ENCODE results near the gene TIAM2.
A peak's percentile ranks its signal among the peaks of the same experiment; 100 is the strongest.
"Not testable (repeated sequence)": the region's sequence is repeated elsewhere in the genome, so short reads cannot be mapped to it uniquely, and the experiment has no call there.

The TIAM2 gene

DNA sequence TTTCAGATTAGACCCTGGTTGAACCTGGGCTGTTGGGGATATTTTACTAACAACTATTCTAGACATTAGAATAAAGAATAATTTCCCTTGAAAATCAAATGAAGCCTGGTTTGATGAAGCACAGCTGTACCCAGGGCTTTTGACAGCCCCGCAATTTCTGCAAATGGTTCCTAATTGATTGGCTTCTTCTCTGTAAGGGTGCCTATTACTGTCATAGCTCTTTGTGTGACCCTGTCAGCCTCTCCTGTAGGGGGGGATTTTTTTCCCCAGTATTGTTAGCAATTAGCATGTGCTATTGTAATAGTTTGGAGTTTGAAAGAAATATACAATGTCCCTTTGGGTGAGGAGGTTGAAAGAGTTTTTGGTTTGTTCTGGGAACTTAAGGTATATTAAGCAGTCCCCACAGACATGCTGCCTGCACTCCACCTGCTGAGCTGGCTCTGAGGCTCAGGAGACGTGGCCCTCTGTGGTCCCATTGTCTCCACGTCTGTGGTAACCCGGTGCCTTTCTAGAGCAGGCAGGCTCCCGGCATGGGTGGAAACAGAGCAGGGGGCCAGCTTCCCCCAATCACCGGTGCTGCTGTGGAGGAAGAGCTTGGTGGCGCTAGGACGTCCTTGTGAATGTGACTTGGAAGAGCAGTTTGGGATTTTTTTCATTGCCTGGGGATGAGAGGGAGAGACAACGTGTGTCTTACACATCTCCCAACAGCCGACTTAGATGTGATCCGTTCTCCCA lies 221.4 kb downstream of the TIAM2 start:
- Histone ChIP-seq H4K8ac (ENCODE audit: low read depth, low read length) (no peak overlapping the region), H3K9ac (ENCODE audit: low read length) (no peak overlapping the region), H3K4ac (ENCODE audit: low read depth, low read length) (no peak overlapping the region), H3K4me1 (ENCODE audit: control insufficient read depth, low read depth, low read length) (no peaks in the 10 kb centered on the region), H3K4me2 (ENCODE audit: low read length) (no peak overlapping the region), H4K5ac (ENCODE audit: low read length) (no peak overlapping the region), H3K36me3 (ENCODE audit: control insufficient read depth, insufficient read depth, low read length) (no peaks in the 10 kb centered on the region), H3K23ac (ENCODE audit: low read length) (no peak overlapping the region), H2BK5ac (ENCODE audit: low read length) (no peak overlapping the region), H3K4me3 (ENCODE audit: low read length) (no peak overlapping the region), H3K27me3 (ENCODE audit: insufficient read depth, low read length, poor library complexity) (no peaks in the 10 kb centered on the region), H2BK120ac (ENCODE audit: low read depth, low read length) (no peak overlapping the region), H2BK15ac (replicated peaks; ENCODE audit: low read depth) (no peak overlapping the region), H3K27ac (ENCODE audit: low read depth, low read length) (no peak overlapping the region), H2AK5ac (ENCODE audit: low read length) (no peak overlapping the region), H3K56ac (ENCODE audit: low read length) (no peak overlapping the region), H3K18ac (ENCODE audit: low read length) (no peak overlapping the region), H3K79me2 (ENCODE audit: control insufficient read depth, insufficient read depth, low read length) (no peaks in the 10 kb centered on the region), H3K79me1 (ENCODE audit: low read length) (no peaks in the 10 kb centered on the region)
- DNase-seq: peak; percentile 41
- WGBS (ENCODE audit: extremely low coverage, insufficient coverage, low lambda C conversion rate): no CpG with 5 or more reads among the region's 11 CpGs

DNA sequence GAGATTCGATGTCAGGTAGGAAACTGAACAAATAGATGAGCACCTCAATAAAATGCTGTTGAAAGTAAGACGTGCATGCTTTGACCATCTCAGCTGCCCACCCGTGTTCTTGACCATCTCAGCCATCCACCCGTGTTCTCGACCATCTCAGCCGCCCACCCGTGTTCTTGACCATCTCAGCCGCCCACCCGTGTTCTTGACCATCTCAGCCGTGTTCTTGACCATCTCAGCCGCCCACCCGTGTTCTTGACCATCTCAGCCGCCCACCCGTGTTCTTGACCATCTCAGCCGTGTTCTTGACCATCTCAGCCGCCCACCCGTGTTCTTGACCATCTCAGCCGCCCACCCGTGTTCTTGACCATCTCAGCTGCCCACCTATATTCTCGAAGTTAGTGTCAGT lies 223.6 kb downstream of the TIAM2 start:
- H4K5ac ChIP-seq (ENCODE audit: low read length); H3K4me3 ChIP-seq (ENCODE audit: low read length); H2BK5ac ChIP-seq (ENCODE audit: low read length); H2BK15ac ChIP-seq (replicated peaks; ENCODE audit: low read depth); DNase-seq; H3K36me3 ChIP-seq (ENCODE audit: control insufficient read depth, insufficient read depth, low read length); H3K23ac ChIP-seq (ENCODE audit: low read length); H3K9ac ChIP-seq (ENCODE audit: low read length); H3K4ac ChIP-seq (ENCODE audit: low read depth, low read length); H3K4me1 ChIP-seq (ENCODE audit: control insufficient read depth, low read depth, low read length); H3K27ac ChIP-seq (ENCODE audit: low read depth, low read length); H3K18ac ChIP-seq (ENCODE audit: low read length); H4K8ac ChIP-seq (ENCODE audit: low read depth, low read length); H3K56ac ChIP-seq (ENCODE audit: low read length); H3K79me2 ChIP-seq (ENCODE audit: control insufficient read depth, insufficient read depth, low read length); H3K4me2 ChIP-seq (ENCODE audit: low read length); H2BK120ac ChIP-seq (ENCODE audit: low read depth, low read length); H2AK5ac ChIP-seq (ENCODE audit: low read length); H3K79me1 ChIP-seq (ENCODE audit: low read length); H3K27me3 ChIP-seq (ENCODE audit: insufficient read depth, low read length, poor library complexity): not testable (repeated sequence)
- WGBS (ENCODE audit: extremely low coverage, insufficient coverage, low lambda C conversion rate): no CpG with 5 or more reads among the region's 20 CpGs

DNA sequence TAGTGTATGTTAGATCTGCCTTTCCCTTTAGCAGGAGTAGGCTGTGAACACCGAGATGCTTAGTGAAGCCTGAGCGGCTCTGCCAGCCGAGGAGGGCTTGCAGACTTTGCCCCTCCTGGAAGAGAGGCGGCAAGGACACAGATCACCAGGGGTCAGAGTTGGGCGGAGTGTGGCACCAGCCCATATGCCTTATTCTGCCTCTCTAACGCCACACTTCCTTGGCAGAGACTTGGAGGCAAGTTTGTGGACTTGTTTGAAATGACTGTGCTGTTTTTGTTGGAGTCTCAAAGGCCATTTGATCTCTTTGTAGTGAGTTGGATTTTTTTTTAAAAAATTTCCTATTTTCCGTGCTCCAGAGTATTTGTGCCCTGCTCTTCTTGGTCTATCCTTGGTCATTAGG lies 224.2 kb downstream of the TIAM2 start:
- no peak overlapping the region for H2BK15ac ChIP-seq (replicated peaks; ENCODE audit: low read depth)
- no peak overlapping the region for H2BK5ac ChIP-seq (ENCODE audit: low read length)
- H2BK120ac ChIP-seq (ENCODE audit: low read depth, low read length): no peak overlapping the region
- H3K4ac ChIP-seq (ENCODE audit: low read depth, low read length): no peak overlapping the region
- peaks cover 2% of the 10 kb centered on the region for H3K4me1 ChIP-seq (ENCODE audit: control insufficient read depth, low read depth, low read length)
- no peaks in the 10 kb centered on the region for H3K36me3 ChIP-seq (ENCODE audit: control insufficient read depth, insufficient read depth, low read length)
- no peaks in the 10 kb centered on the region for H3K79me2 ChIP-seq (ENCODE audit: control insufficient read depth, insufficient read depth, low read length)
- H4K8ac ChIP-seq (ENCODE audit: low read depth, low read length): no peak overlapping the region
- no peak overlapping the region for H3K23ac ChIP-seq (ENCODE audit: low read length)
- DNase-seq: no peak
- H3K79me1 ChIP-seq (ENCODE audit: low read length): no peaks in the 10 kb centered on the region
- H4K5ac ChIP-seq (ENCODE audit: low read length): no peak overlapping the region
- H3K4me3 ChIP-seq (ENCODE audit: low read length): no peak overlapping the region
- no peak overlapping the region for H3K56ac ChIP-seq (ENCODE audit: low read length)
- no peak overlapping the region for H2AK5ac ChIP-seq (ENCODE audit: low read length)
- WGBS (ENCODE audit: extremely low coverage, insufficient coverage, low lambda C conversion rate): no CpG with 5 or more reads among the region's 7 CpGs
- H3K4me2 ChIP-seq (ENCODE audit: low read length): no peak overlapping the region
- no peak overlapping the region for H3K9ac ChIP-seq (ENCODE audit: low read length)
- H3K27ac ChIP-seq (ENCODE audit: low read depth, low read length): no peak overlapping the region
- H3K18ac ChIP-seq (ENCODE audit: low read length): no peak overlapping the region
- no peaks in the 10 kb centered on the region for H3K27me3 ChIP-seq (ENCODE audit: insufficient read depth, low read length, poor library complexity)

DNA sequence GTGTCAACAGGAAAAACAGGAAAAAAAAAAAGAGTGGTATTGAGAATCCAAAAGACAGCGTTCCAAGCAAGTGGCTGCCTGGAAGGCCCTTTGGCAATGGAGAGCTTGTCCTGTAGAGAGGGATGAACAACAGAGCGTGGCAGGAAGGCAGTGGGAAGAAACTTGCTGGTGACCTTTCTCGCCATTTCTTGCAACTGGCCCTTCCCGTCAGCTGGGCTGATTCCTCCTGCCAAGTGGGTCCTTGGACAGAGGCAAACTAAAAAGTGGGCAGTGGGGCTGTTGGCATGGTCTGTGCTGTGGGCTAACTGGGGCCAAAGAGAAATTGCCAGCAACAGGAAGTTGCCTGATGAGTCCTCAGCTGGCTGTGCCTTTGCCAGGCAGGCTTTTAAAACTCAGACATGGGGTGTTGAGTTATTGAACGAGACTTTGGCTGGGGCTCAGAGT lies 224.8 kb downstream of the TIAM2 start:
- Histone ChIP-seq H3K56ac (ENCODE audit: low read length) (no peak overlapping the region), H2BK120ac (ENCODE audit: low read depth, low read length) (no peak overlapping the region), H4K8ac (ENCODE audit: low read depth, low read length) (no peak overlapping the region), H3K4me1 (ENCODE audit: control insufficient read depth, low read depth, low read length) (peaks cover 2% of the 10 kb centered on the region), H3K4ac (ENCODE audit: low read depth, low read length) (no peak overlapping the region), H3K4me3 (ENCODE audit: low read length) (no peak overlapping the region), H3K79me1 (ENCODE audit: low read length) (no peaks in the 10 kb centered on the region), H3K27ac (ENCODE audit: low read depth, low read length) (no peak overlapping the region), H2AK5ac (ENCODE audit: low read length) (no peak overlapping the region), H3K4me2 (ENCODE audit: low read length) (no peak overlapping the region), H4K5ac (ENCODE audit: low read length) (no peak overlapping the region), H3K23ac (ENCODE audit: low read length) (no peak overlapping the region), H2BK5ac (ENCODE audit: low read length) (no peak overlapping the region), H3K79me2 (ENCODE audit: control insufficient read depth, insufficient read depth, low read length) (no peaks in the 10 kb centered on the region), H3K36me3 (ENCODE audit: control insufficient read depth, insufficient read depth, low read length) (no peaks in the 10 kb centered on the region), H3K9ac (ENCODE audit: low read length) (no peak overlapping the region), H3K18ac (ENCODE audit: low read length) (no peak overlapping the region), H2BK15ac (replicated peaks; ENCODE audit: low read depth) (no peak overlapping the region), H3K27me3 (ENCODE audit: insufficient read depth, low read length, poor library complexity) (no peaks in the 10 kb centered on the region)
- no peak for DNase-seq
- WGBS (ENCODE audit: extremely low coverage, insufficient coverage, low lambda C conversion rate): no CpG with 5 or more reads among the region's 5 CpGs

DNA sequence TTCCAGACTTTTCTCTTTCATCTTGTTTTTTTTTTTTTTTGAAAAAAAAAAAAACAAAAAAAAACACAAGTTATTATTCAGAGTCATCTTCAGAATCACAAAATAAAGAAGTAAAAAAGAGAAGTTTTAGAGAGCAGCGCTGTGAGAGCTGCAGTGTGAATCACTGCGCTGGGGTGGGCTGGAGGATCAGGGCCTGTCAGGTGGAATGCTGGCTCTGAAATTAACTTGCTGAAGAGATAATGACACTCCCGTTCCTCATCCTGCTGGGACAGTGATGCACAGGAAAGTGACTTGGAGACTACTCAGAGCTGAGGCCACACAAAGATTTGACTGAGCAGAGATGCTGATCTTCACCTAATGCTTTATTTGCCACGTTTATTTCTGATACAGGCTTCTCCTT lies 226.0 kb downstream of the TIAM2 start:
- DNase-seq: no peak
- Histone ChIP-seq H3K23ac (ENCODE audit: low read length) (no peak overlapping the region), H2AK5ac (ENCODE audit: low read length) (no peak overlapping the region), H3K79me1 (ENCODE audit: low read length) (no peaks in the 10 kb centered on the region), H3K27ac (ENCODE audit: low read depth, low read length) (no peak overlapping the region), H2BK15ac (replicated peaks; ENCODE audit: low read depth) (no peak overlapping the region), H3K4me3 (ENCODE audit: low read length) (no peak overlapping the region), H4K8ac (ENCODE audit: low read depth, low read length) (no peak overlapping the region), H3K27me3 (ENCODE audit: insufficient read depth, low read length, poor library complexity) (no peaks in the 10 kb centered on the region), H3K4ac (ENCODE audit: low read depth, low read length) (no peak overlapping the region), H2BK120ac (ENCODE audit: low read depth, low read length) (no peak overlapping the region), H2BK5ac (ENCODE audit: low read length) (no peak overlapping the region), H3K79me2 (ENCODE audit: control insufficient read depth, insufficient read depth, low read length) (no peaks in the 10 kb centered on the region), H4K5ac (ENCODE audit: low read length) (no peak overlapping the region), H3K36me3 (ENCODE audit: control insufficient read depth, insufficient read depth, low read length) (no peaks in the 10 kb centered on the region), H3K9ac (ENCODE audit: low read length) (no peak overlapping the region), H3K56ac (ENCODE audit: low read length) (no peak overlapping the region), H3K4me2 (ENCODE audit: low read length) (no peak overlapping the region), H3K18ac (ENCODE audit: low read length) (no peak overlapping the region), H3K4me1 (ENCODE audit: control insufficient read depth, low read depth, low read length) (peaks cover 2% of the 10 kb centered on the region)
- WGBS (ENCODE audit: extremely low coverage, insufficient coverage, low lambda C conversion rate): no CpG with 5 or more reads among the region's 4 CpGs

DNA sequence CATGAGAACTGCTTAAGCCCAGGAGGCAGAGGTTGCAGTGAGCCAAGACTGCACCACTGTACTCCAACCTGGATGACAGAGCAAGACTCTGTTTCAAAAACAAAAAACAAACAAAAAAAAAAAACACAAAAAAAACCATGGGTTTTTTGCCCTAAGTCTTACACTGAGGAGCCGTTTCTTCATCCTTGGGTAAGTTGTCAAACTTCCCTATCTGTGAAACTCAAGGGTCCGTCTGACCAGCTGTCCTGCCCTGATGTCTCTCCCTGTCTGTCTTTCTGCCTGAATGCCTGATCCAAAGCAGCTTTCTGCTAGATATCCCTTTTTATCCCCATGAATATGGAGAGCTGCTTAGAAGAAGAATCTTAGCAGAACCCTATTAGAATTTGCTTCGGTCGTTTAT lies 227.4 kb downstream of the TIAM2 start:
- Histone ChIP-seq H3K4me2 (ENCODE audit: low read length) (no peak overlapping the region), H3K23ac (ENCODE audit: low read length) (no peak overlapping the region), H3K9ac (ENCODE audit: low read length) (no peak overlapping the region), H3K79me1 (ENCODE audit: low read length) (no peaks in the 10 kb centered on the region), H4K8ac (ENCODE audit: low read depth, low read length) (no peak overlapping the region), H3K56ac (ENCODE audit: low read length) (no peak overlapping the region), H2BK5ac (ENCODE audit: low read length) (no peak overlapping the region), H3K79me2 (ENCODE audit: control insufficient read depth, insufficient read depth, low read length) (no peaks in the 10 kb centered on the region), H3K4me1 (ENCODE audit: control insufficient read depth, low read depth, low read length) (peaks cover 4% of the 10 kb centered on the region), H3K4ac (ENCODE audit: low read depth, low read length) (no peak overlapping the region), H3K36me3 (ENCODE audit: control insufficient read depth, insufficient read depth, low read length) (no peaks in the 10 kb centered on the region), H3K27ac (ENCODE audit: low read depth, low read length) (no peak overlapping the region), H4K5ac (ENCODE audit: low read length) (no peak overlapping the region), H2BK15ac (replicated peaks; ENCODE audit: low read depth) (no peak overlapping the region), H2BK120ac (ENCODE audit: low read depth, low read length) (no peak overlapping the region), H3K18ac (ENCODE audit: low read length) (no peak overlapping the region), H2AK5ac (ENCODE audit: low read length) (no peak overlapping the region), H3K27me3 (ENCODE audit: insufficient read depth, low read length, poor library complexity) (no peaks in the 10 kb centered on the region), H3K4me3 (ENCODE audit: low read length) (no peak overlapping the region)
- DNase-seq: no peak
- no CpG with 5 or more reads among the region's 4 CpGs for WGBS (ENCODE audit: extremely low coverage, insufficient coverage, low lambda C conversion rate)

All from mesendoderm (in vitro differentiated cells).